Ectodermal cell (in vitro differentiated cells): ENCODE data around the gene UNKL.
A peak's percentile ranks its signal among the peaks of the same experiment; 100 is the strongest.

ENCODE experiments used
- H3K27ac ChIP-seq: 2 replicates; pipeline ENCODE4 v1.7.0; 2013; ENCODE audit warnings: mild to moderate bottlenecking, low read depth, low read length; ENCODE audit not compliant: insufficient read depth, poor library complexity, severe bottlenecking
- H3K27me3 ChIP-seq: 2 replicates; pipeline ENCODE4 v1.7.0; 2013; ENCODE audit warnings: mild to moderate bottlenecking, low read length; ENCODE audit not compliant: insufficient read depth, control insufficient read depth, poor library complexity, severe bottlenecking
- H3K36me3 ChIP-seq: one replicate; pipeline ENCODE4 v1.7.0; 2013; ENCODE audit warnings: low read length; ENCODE audit not compliant: control insufficient read depth, insufficient read depth
- H3K4me1 ChIP-seq: one replicate; pipeline ENCODE4 v1.7.0; 2013; ENCODE audit warnings: low read length; ENCODE audit not compliant: control insufficient read depth, insufficient read depth
- H3K4me3 ChIP-seq: 2 replicates; pipeline ENCODE4 v1.7.0; 2013; ENCODE audit warnings: low read depth, low read length, control low read depth; ENCODE audit not compliant: insufficient read depth
- H3K9me3 ChIP-seq: 2 replicates; pipeline ENCODE4 v1.7.0; 2013; ENCODE audit warnings: mild to moderate bottlenecking, low read length, moderate library complexity; ENCODE audit not compliant: control insufficient read depth
- WGBS, 2 experiments: methylation state at CpG; one replicate each; pipeline ENCODE4 v1.1.7; 2013; ENCODE audit warnings: missing lambda C conversion rate in 2 of 2; 5-methylcytosine and 5-hydroxymethylcytosine counted together

UNKL gene

DNA sequence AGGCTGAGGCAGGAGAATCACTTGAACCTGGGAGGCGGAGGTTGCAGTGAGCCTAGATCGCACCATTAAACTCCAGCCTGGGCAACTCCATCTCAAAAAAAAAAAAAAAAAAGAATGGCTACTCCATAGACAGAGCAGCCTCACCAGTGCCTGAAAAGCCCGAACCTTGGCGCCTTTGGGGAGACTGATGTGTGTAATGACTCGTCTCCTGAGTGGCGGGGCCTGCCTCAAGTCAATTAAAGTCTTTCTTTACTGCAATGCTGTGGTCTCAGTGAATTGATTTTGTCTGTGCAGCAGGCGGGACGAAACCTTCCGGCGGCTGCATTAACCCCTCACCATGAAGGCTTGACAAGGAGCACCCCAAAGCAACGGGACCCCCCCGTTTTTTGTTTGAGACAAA is 9.5 kb upstream of the UNKL start:
- Histone ChIP-seq H3K9me3 (no peaks in the 10 kb centered on the region), H3K36me3 (no peaks in the 10 kb centered on the region), H3K27ac (no peak overlapping the region), H3K27me3 (no peaks in the 10 kb centered on the region), H3K4me1 (no peaks in the 10 kb centered on the region), H3K4me3 (no peak overlapping the region)
- WGBS, 2 experiments: 91 to 92% methylated on average over 12 of the region's 12 CpGs

DNA sequence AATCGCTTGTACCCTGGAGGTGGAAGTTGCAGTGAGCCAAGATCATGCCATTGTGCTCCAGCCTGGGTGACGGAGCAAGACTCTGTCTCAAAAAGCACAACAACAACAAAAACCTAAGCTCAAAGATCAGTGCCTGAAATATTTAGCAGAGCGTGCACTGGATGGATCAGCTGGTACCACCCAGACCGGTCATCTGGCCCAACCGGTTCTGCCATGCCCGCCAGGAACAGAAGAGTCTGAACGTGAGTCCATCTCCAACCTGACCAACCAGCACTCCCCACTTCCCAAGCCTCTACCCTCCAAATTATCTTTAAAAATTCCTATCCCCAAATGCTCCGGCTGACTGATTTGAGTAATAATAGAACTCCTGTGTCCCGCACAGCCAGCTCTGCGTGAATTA is 7.6 kb upstream of the UNKL start:
- no peaks in the 10 kb centered on the region for H3K9me3 ChIP-seq
- H3K27me3 ChIP-seq: no peaks in the 10 kb centered on the region
- H3K4me3 ChIP-seq: no peak overlapping the region
- 95 to 97% methylated on average over 10 of the region's 10 CpGs for WGBS, 2 experiments
- no peaks in the 10 kb centered on the region for H3K36me3 ChIP-seq
- H3K4me1 ChIP-seq: no peaks in the 10 kb centered on the region
- no peak overlapping the region for H3K27ac ChIP-seq

DNA sequence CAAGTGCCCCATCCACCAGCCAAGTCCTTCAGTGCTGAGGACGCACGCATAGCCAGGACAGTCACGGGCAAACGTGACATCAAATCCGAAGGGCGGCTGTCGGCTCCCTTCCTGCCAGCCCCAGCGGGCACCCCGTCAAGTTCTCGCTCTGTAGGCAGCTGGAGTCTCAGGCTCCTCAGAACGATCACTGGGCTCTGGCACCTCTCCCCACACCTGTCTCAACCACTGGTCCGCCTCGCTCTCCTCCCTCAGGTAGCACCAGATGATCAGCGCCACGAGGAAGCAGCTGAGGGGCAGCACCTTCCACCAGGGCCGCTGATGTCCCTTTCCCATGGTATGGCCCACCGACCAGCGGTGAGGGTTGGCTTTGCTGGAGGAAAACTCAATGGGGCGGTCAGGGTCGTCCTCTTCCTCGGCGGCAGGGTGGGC is 5.6 kb upstream of the UNKL start:
- Histone ChIP-seq H3K36me3 (no peaks in the 10 kb centered on the region), H3K4me1 (no peaks in the 10 kb centered on the region), H3K27me3 (no peaks in the 10 kb centered on the region), H3K9me3 (no peaks in the 10 kb centered on the region), H3K27ac (no peak overlapping the region), H3K4me3 (peak overlapping the region; percentile 90)
- 4 to 5% methylated on average over 22 of the region's 22 CpGs for WGBS, 2 experiments

DNA sequence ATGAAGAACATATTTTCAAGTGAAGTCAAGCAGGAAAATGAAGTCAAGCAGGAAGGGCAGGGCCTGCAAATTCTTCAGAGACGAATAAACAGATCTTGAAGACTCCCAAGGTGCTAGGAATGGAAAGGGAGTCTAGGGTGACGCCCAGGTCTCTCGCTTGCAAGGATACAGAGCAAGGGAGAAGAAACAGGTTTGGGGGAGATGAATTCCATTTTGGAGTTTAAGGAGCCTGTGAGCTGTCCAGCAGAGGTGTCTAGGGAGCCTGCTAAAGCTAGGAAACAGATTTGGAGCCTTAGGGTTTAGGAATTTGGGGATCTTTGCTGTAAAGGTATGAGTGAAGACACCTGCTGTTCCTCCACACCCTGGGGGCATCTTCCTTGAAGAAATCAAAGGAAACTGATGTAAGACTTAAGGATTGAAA is 2.0 kb upstream of the UNKL start:
- no peak overlapping the region for H3K4me3 ChIP-seq
- H3K4me1 ChIP-seq: no peaks in the 10 kb centered on the region
- 91 to 95% methylated on average over 3 of the region's 3 CpGs for WGBS, 2 experiments
- H3K36me3 ChIP-seq: no peaks in the 10 kb centered on the region
- no peaks in the 10 kb centered on the region for H3K27me3 ChIP-seq
- no peaks in the 10 kb centered on the region for H3K9me3 ChIP-seq
- H3K27ac ChIP-seq: no peak overlapping the region

DNA sequence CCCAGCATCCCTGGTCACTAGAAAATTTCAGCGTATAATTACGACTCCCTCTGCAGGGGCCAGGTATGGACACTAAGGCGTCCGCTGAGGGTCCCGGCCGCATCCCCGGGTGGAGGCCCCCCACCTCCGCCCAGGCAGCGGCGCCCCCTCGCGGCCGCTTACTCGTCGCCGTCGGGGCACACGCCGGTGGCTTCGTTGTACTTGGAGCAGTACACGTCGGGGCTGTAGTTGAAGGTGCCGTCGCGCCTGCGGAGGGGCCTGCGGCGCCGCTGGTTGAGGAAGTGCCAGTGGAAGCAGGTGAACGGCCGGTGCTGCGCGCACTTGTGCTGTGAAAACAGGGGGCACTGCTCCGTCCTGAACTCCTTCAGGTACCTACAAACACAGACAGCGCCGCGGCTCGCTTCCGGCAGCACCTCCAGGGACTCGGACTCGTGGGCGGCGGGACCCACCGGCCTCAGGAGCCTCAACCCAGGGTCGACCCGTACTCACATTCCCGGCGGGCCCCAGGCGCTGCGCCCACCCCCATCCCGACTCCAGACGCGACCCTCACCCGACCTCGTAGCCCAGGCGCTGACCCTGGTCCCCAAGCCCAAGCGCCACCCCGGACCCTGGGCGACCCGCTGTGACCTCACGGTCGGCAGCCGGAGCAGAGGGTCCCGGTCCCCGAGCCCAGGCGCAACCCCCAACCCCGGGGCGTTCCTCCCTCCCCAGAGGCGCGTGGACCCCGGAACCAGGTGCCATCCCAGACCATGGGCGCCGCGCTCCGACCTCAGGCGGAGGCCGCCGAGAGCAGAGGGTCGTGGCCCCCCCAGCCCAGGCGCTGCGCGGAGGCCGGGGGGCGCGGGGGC is 596 bp downstream of the UNKL start:
- Histone ChIP-seq H3K36me3 (no peaks in the 10 kb centered on the region), H3K27ac (no peak overlapping the region), H3K9me3 (no peaks in the 10 kb centered on the region), H3K4me1 (no peaks in the 10 kb centered on the region), H3K4me3 (peak overlapping the region; percentile 73), H3K27me3 (no peaks in the 10 kb centered on the region)
- 5% methylated on average over 85 of the region's 85 CpGs for WGBS, 2 experiments

DNA sequence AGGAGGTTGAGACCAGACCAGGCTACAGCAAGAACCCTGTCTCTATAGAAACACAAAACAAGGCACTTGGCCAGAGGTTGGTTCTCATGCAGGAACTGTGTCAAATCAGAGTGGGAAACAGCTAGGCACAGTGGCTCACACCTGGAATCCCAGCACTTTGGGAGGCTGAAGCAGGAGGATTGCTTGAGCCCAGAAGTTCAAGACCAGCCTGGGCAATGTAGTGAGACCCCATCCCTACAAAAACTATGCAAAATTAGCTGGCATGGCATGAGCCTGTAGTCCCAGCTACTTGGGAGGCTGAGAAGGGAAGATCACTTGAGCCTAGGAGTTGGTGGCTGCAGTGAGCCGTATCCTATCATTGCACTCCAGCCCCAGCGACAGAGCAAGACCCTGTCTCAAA is 1.7 kb downstream of the UNKL start:
- Histone ChIP-seq H3K27me3 (no peaks in the 10 kb centered on the region), H3K9me3 (no peaks in the 10 kb centered on the region), H3K4me3 (no peak overlapping the region), H3K27ac (no peak overlapping the region), H3K36me3 (no peaks in the 10 kb centered on the region), H3K4me1 (no peaks in the 10 kb centered on the region)
- WGBS, 2 experiments: 95% methylated on average over 2 of the region's 2 CpGs; no CpG with 5 or more reads in 1 of the 2 experiments

DNA sequence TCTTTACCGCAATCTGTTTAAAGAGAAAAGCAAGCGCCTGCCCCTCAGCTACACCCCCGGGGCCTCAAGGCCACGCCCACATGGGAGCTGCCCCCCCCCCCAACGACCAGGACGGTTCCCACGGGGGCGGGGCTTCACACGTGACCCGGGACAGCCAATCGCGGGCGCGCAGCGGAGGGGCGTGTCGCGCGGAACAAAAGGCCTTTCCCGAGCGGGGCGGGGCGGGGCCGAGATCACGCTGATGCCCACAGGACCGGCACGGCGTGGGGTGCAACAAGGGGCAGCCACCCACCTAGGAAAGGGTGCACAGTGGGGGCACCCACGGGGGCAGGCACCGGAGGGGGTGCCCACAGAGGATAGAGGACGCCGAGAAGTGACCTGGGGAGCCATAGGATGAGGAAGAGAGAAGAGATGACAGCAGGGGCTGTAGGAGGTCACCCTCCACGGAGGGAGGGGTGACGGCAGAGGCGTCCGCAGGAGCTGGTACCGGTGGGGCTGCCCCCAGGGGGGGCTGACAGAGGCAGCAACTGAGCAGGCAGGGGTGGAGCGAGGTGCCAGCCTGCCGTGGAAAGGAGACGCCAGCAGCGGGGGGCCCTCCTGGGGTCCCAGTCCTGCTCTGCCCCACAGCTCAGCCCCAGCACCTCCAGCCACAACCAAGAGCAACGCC is 6.2 kb downstream of the UNKL start:
- WGBS, 2 experiments: 3 to 4% methylated on average over 42 of the region's 42 CpGs
- Histone ChIP-seq H3K4me1 (no peaks in the 10 kb centered on the region), H3K9me3 (no peaks in the 10 kb centered on the region), H3K27ac (peak overlapping the region; percentile 77), H3K36me3 (no peaks in the 10 kb centered on the region), H3K4me3 (peak overlapping the region; percentile 76), H3K27me3 (no peaks in the 10 kb centered on the region)

DNA sequence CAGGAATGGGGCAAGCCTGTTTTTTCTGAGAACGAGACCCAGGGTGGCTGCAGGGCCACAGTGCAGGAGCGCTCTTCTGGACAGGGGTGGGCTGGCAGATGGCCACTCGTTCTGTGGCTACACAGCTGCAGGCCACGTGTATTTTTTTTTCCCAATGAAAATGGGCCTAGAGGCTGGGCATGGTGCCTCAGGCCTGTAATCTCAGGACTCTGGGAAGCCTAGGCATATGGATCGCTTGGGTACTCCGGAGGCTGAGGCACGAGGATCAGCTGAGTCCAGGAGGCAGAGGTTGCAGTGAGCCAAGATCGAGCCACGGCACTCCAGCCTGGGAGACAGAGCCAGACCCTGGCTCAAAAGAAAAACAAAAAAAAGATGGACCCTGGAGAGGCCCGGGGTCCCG is 6.8 kb downstream of the UNKL start:
- Histone ChIP-seq H3K9me3 (no peaks in the 10 kb centered on the region), H3K36me3 (peaks cover 4% of the 10 kb centered on the region), H3K4me1 (no peaks in the 10 kb centered on the region), H3K4me3 (peak overlapping the region; percentile 11), H3K27me3 (no peaks in the 10 kb centered on the region), H3K27ac (peak overlapping the region; percentile 71)
- 60% methylated on average over 11 of the region's 11 CpGs for WGBS, 2 experiments

DNA sequence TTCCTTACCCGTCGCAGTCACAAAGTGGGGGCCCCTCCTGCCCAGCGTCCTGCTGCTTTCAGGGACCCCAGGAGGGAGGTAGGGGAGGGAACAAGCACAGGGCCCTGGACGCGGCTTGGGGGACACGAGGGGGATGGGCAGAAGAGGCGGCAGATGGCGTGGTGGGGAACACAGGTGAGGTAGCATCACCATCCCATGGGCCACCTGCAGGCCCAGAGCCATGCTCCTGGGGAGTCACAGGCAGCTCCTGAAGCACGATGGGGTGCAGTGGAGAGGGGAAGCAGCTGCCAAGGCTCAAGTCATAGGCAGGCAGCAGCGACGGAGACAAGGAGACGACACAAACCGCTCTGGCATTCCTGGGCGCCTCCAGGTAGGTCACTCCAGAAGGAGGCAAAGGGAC is 10.8 kb downstream of the UNKL start:
- Histone ChIP-seq H3K4me3 (no peak overlapping the region), H3K27ac (no peak overlapping the region), H3K36me3 (peaks cover 24% of the 10 kb centered on the region), H3K4me1 (no peaks in the 10 kb centered on the region), H3K9me3 (no peaks in the 10 kb centered on the region), H3K27me3 (no peaks in the 10 kb centered on the region)
- 92 to 93% methylated on average over 14 of the region's 14 CpGs for WGBS, 2 experiments

DNA sequence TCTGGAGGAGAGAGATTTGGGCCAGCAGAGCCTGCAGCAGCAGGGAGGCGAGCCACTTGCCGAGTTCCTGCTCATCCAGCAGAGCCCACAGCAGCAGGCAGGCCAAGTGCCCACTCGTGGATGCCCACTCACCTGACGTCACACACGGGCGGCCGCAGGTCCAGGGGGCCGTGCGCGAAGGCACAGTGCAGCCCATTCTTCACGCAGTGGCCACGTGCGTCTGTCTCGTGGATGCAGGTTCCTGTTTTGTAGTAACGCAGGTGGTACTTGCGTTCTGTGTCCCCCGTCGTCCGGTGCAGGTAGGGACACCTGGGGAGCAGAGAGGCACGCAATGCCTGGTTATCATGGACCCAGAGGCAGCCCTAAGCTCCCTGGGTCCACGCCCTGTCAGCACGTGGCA is 11.5 kb downstream of the UNKL start:
- H3K9me3 ChIP-seq: no peaks in the 10 kb centered on the region
- no peaks in the 10 kb centered on the region for H3K4me1 ChIP-seq
- H3K27me3 ChIP-seq: no peaks in the 10 kb centered on the region
- H3K4me3 ChIP-seq: no peak overlapping the region
- no peak overlapping the region for H3K27ac ChIP-seq
- 96% methylated on average over 22 of the region's 22 CpGs for WGBS, 2 experiments
- peaks cover 24% of the 10 kb centered on the region for H3K36me3 ChIP-seq
